TTC549 (cell line): ENCODE data around the gene SORCS3.

Source experiments
- FAIRE-seq: peaks from 2 replicates; lab custom pipeline; 2012; peaks lifted over from hg19 to GRCh38; lab: Jason Lieb, UNC

The SORCS3 gene

GRCh38 chr10:104778371-104778770, 137.3 kb downstream of the SORCS3 start:
- FAIRE-seq: no peak

GRCh38 chr10:104779701-104780100, 138.6 kb downstream of the SORCS3 start:
- no peak for FAIRE-seq

- no peak for FAIRE-seq
Observed at GRCh38 chr10:104780165-104780564, 139.1 kb downstream of the SORCS3 start.

- no peak for FAIRE-seq
Observed at GRCh38 chr10:104780946-104781595, 140.0 kb downstream of the SORCS3 start.

DNA sequence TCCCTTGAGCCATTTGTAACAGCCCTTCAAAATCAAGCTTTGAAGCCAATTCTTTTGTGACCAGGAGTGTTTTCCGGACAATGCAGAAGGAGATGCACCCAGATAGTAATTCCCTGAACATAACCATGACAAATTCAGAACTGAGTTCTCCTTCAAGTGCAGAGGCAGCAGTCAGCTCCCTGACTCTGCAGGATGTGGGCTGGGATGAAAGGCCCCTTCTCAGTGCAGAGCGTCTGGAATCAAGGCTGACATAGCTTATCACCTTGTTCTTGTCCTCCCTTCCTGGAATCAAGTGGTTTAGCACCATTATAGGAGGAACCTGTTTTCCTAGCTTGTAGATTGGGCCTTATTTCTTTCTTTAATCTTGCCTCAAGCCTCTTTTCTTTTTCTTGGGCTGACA, 143.4 kb downstream of the SORCS3 start:
- FAIRE-seq: no peak

DNA sequence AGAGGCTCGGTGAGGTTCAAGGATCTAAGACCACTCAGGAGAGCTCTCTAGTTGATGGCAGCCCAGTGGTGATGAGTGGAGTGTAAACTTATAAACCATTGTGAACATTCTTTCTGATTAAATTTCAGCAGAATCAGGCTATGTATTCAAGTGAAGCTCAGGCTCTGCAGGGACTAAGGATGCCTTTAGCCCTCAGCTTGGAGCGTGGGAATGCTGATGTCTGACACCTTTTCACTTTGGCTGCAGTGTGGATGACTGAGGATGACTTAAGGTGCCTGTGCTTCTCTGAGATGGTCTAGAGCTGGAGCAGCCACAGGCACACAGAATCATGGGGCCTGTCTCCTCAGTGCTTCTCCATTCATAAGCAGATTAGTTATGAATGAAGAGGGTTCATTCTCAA, 150.4 kb downstream of the SORCS3 start:
- no peak for FAIRE-seq

DNA sequence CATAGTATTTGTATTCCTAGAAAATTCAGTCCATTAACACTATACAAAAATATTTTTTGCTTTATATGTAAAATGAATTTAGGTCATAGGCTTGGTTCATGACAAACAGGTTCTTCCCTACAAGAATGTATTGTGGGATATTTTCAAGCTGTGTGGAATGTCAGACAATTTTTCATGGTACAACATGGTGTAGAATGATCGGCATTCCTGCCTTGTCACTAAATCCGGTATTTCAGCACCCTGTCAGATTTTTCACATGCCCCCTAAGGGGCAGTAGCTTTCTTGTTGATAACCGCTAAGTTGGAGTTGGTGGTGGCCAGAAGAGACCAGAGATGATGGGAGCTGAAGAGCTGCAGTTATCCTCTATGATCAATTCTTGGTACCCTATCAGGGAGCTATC, 154.3 kb downstream of the SORCS3 start:
- no peak for FAIRE-seq

DNA sequence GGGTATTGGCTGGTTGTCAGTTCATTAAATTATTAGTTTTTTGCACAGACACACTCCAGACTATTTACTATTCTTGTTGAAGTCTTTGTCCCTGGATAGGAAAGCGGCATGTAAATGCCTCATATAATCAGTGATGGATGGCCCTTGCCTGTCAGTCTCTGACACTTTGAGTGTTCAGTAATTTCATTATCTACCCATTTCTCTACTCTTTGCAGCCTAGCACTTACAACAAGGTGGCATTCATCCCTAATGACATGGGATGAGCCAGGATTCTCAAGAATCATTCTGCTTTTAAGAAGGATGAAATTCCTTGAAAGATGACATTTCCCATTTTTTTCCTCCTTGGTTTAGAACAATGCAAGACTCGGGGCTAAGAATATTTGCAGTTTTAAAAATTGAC, 155.7 kb downstream of the SORCS3 start:
- FAIRE-seq: no peak

GRCh38 chr10:104802941-104803340, 161.9 kb downstream of the SORCS3 start:
- no peak for FAIRE-seq

GRCh38 chr10:104804880-104805279, 163.8 kb downstream of the SORCS3 start:
- FAIRE-seq: no peak

GRCh38 chr10:104806801-104807200, 165.7 kb downstream of the SORCS3 start:
- no peak for FAIRE-seq

DNA sequence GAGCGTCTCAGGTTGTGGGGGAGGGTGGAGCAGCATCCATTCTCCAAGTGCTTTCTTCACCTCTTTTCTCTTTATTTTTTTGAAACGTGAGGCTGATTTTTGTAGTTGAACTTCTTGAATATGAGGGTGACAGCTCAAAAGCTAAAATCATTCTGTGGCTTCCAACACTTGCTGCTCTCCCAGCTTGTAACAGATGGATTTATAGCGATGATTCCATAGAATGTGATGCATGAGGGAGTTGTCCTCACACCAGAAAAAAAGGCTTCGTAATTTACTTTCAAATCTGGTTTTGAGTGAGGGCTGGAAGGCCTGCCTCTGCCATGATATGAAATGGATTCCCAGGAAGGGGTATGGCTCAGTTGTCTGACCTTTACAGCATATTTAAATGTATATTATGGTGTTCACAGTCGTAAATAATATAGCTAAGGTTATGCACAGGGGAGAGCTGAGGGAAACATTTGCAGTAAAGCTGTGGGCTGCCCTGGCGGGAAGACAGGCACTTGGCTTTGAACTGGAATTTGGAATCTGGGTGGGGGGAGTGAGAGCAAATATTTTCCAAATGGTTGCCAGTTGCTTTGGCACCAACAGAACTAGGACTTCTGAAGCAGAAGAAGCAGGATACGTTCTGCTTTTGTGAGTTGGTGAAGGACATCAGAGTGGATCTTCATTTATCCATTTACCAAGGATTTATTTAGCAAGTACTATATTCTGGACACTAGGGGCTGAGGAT, 166.7 kb downstream of the SORCS3 start:
- no peak for FAIRE-seq

DNA sequence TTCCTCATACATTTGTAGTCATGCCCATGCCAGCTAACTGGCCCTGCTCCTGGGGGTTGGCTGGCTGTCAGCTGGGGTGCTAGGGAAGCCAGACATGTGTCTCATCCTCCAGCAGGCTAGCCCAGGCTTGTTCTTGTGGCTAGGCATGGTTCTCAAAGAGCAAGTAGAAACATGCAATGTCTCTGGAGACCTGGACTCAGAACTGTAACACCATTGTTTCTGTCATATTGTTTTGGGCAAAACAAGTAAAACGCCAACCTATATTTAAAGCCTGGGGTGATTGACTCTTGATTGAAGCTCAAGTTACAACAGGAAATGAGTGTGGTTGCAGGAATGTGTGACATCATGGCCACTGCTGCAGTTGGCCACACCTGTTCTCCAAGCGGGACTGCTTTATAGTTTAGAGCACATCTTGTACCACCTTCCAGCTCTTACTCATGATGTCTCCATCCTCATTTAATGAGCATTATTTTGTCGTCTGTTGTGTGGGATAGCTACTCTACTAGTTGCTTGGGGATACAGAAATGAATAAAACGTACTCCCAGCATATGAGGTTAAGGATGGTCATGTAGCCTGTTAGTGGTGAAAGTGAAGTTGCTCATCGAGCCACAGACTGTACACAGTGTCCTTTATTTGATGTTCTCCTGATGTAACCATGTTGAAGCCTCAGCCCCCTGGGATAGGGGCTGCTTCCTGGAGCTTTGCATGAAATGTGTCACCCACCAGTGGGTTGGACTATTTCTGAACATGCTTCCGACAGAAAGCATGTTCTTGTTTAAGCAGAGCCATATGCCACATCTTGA, 168.4 kb downstream of the SORCS3 start:
- no peak for FAIRE-seq

- FAIRE-seq: no peak
Observed at GRCh38 chr10:104811166-104811565, 170.1 kb downstream of the SORCS3 start.

- FAIRE-seq: no peak
Observed at GRCh38 chr10:104816501-104816900, 175.4 kb downstream of the SORCS3 start.

GRCh38 chr10:104819731-104820130, 178.6 kb downstream of the SORCS3 start:
- FAIRE-seq: no peak

- no peak for FAIRE-seq
Observed at GRCh38 chr10:104822088-104822487, 181.0 kb downstream of the SORCS3 start.

DNA sequence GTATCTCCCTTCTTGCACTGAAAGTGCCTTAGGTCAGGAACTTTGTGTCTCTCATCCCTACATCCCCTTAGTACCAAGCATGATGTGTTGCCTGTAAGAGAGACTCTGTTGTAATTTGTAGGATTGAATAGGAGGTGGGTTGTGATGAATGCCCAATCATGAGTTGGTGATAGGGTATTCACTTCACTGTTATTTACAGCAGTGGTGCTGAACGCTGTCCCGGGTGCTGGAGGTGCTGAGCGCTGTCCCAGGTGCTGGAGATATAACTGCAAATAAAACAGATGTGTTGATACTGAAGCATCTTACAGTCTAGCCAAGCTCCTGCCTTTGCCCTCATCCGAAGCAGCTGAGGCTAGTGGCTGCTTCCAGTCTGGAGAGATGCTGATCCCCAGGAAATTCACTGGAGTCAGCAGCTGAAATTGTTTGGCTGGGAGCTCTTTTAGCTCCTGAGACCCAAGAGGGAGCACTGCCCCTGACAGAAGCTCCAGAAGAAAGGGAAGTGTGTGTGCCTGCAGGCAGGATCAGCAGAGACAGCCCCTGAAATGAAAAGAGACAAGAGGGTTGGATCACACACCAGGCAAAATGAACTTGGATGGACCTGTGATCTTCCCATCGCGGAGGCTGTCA, 183.4 kb downstream of the SORCS3 start:
- FAIRE-seq: no peak

GRCh38 chr10:104831272-104831671, 190.2 kb downstream of the SORCS3 start:
- no peak for FAIRE-seq

DNA sequence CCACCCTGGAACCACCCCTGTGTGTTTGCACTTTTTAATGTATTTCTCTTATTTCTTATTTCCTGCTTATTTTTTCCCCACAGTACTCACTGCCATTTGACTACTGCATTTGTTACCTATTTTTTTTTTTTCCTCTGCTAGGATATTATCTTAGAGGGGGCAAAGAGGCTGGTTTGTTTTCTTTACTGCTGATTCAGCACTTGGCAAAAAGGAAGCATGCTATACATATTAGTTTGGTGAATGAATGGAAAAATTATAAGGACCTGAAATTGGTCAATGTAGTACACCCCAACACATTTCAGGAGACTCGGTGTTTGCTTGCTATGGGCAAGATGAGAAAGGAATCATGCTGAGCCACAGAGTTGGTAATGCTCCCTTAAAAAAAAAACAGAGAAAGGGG, 193.5 kb downstream of the SORCS3 start:
- FAIRE-seq: no peak

DNA sequence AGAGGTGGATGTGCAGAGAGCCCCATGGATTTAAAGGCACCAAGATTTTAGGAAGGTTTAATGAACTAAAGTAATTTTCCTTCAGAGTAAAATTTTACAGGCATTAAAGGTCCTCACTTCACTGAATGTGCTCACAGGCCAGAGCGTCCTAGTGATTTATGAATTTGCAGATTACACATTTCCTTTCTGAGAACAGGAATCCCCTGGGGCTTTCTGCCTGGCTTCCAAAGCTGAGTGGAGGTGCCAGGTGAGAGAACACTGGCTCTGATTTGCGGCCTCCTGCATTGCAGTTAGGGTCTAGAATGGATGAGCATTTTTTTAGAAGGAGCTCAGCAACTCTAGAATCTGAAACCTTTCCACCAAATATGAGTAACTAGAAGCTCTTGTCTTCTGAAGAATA, 194.3 kb downstream of the SORCS3 start:
- no peak for FAIRE-seq

DNA sequence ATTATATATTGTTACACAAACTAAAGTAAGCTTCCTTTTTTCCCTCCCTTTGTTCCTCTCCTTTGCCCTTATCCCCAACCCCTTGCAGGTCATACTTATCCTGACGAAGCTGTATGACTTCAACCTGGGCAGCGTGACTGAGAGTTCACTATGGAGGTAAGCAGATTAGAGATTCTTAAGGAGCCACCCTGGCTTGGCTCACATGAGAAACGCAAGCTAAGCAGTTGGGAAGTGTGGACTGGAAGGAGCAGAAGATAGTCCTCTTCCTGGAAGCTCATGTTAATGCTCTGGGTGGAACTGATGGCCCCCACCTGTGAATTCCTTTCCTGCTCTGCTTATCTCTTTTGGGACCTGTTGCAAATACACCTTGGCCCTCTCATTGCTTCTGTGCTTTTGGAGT, 201.6 kb downstream of the SORCS3 start:
- no peak for FAIRE-seq

DNA sequence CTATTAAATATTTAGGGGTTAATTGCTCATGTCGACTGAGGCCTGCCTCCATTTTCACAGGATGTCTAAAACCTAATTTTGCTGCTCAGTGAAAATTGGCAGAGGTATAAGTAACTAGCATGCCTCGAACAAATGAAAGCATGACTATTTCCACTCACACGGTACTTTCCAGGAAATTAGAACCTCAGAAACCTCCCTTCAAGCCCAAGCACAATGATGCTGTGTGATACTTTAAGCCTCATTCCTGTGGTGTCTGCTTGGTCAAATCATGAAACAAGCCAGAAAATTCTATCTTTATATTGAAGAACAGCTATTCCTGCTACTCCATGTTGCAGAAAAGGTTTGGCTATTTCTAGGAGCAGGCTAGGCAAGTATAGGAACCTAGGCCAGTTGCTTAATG, 203.0 kb downstream of the SORCS3 start:
- FAIRE-seq: no peak
